DOHH2 (cell line): ENCODE measurements around the gene TMEM217.
A peak's percentile ranks its signal among the peaks of the same experiment; 100 is the strongest.

ENCODE experiments used
- H3F3A ChIP-seq: fragments of 200-600 bp; sonication (generic), shearing (Covaris generic); 2 replicates; pipeline ENCODE4 v1.6.0; 2016; ENCODE audit warnings: antibody characterized with exemption, mild to moderate bottlenecking; ENCODE audit not compliant: control insufficient read depth, insufficient read depth
- H3K27ac ChIP-seq: fragments of 200-600 bp; sonication (generic); 2 replicates; pipeline ENCODE4 v1.5.1; 2014; ENCODE audit warnings: low read depth, mild to moderate bottlenecking, low read length, moderate library complexity
- H3K27me3 ChIP-seq: fragments of 200-600 bp; sonication (generic); 2 replicates; pipeline ENCODE4 v1.6.1; 2014; ENCODE audit warnings: mild to moderate bottlenecking, low read length, mixed read lengths; ENCODE audit not compliant: control insufficient read depth
- H3K36me3 ChIP-seq: fragments of 200-600 bp; sonication (generic); 2 replicates; pipeline ENCODE4 v1.6.1; 2014; ENCODE audit warnings: mild to moderate bottlenecking, low read length, moderate library complexity, mixed read lengths; ENCODE audit not compliant: control insufficient read depth
- H3K4me1 ChIP-seq: fragments of 200-600 bp; sonication (generic); 2 replicates; pipeline ENCODE4 v1.6.1; 2014; ENCODE audit warnings: mild to moderate bottlenecking, low read length, mixed read lengths; ENCODE audit not compliant: control insufficient read depth
- H3K4me2 ChIP-seq: fragments of 200-600 bp; sonication (generic); 2 replicates; pipeline ENCODE4 v1.6.0; 2014; ENCODE audit warnings: mild to moderate bottlenecking, low read length, moderate library complexity
- H3K4me3 ChIP-seq: fragments of 200-600 bp; sonication (generic); 2 replicates; pipeline ENCODE4 v1.5.1; 2014; ENCODE audit warnings: mild to moderate bottlenecking, low read length, mixed read lengths
- H3K79me2 ChIP-seq: fragments of 200-600 bp; sonication (generic); 2 replicates; pipeline ENCODE4 v1.6.1; 2014; ENCODE audit warnings: mild to moderate bottlenecking, low read length, mixed read lengths; ENCODE audit not compliant: control insufficient read depth
- H3K9me2 ChIP-seq: fragments of 200-600 bp; sonication (generic); replicated peaks from 2 replicates; pipeline ENCODE4 v1.6.1; 2014; ENCODE audit warnings: mild to moderate bottlenecking, low read length, mixed read lengths; ENCODE audit not compliant: control insufficient read depth
- H3K9me3 ChIP-seq: fragments of 200-600 bp; sonication (generic); 2 replicates; pipeline ENCODE4 v1.6.1; 2014; ENCODE audit warnings: antibody characterized with exemption, low read length, mixed read lengths; ENCODE audit not compliant: control insufficient read depth, insufficient read depth
- H4K20me1 ChIP-seq: fragments of 200-600 bp; sonication (generic); 2 replicates; pipeline ENCODE4 v1.6.0; 2014; ENCODE audit warnings: low read depth, mild to moderate bottlenecking, antibody characterized with exemption, low read length, moderate library complexity; ENCODE audit not compliant: control insufficient read depth, insufficient read depth
- EZH2phosphoT487 ChIP-seq: fragments of 200-600 bp; sonication (generic); IDR thresholded peaks from 2 replicates; pipeline ENCODE4 v1.6.1; 2017; ENCODE audit warnings: borderline replicate concordance, mild to moderate bottlenecking, antibody characterized with exemption, low read length, moderate library complexity, mixed read lengths
- TF ChIP-seq, protein P1 (sequence below): fragments of 200-600 bp; sonication (generic); IDR thresholded peaks from one replicate; pipeline ENCODE4 v1.5.1; 2014; ENCODE audit warnings: antibody characterized with exemption, mild to moderate bottlenecking, low read depth, low read length; ENCODE audit not compliant: poor library complexity, severe bottlenecking

Gene TMEM217

DNA sequence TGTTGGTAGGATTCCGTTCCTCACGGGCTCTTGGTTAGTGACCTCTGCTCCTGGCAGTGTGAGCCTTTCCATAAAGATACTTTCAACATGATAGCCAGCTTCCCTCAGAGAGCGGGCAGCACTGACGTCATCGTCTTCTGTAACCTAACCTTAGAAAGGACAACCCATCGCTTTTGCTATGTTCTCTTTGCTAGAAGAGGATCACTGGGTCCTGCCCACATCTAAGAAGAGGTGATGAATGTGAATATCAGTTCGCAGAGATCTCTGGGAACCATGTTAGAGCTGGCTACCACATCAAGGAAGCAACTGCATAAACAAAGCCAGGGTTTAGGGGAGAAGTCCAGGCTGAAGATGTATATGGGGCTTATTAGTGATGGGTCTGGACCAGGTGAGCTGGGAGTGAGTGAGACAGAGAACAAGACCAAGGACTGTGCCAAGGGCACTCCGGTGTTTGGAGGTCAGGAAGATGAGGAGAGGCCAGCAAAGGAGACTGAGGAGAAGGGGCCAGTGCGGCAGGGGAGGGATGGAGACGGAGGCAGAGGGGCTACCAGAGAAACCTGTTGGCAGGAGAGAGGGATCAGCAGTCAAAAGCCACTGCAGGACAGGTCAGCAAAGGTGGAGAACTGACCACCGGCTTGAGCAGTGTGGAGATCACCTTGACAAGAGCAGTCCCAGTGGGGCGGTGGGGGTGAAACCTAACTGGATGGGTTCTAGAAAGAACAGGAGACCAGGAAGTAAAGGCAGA is 48.3 kb downstream of the TMEM217 start:
- Histone ChIP-seq H3K4me2 (no peak overlapping the region), H3K9me3 (no peaks in the 10 kb centered on the region), H3K27ac (no peak overlapping the region), H3K79me2 (no peaks in the 10 kb centered on the region), H3K36me3 (no peaks in the 10 kb centered on the region), H3K4me1 (no peaks in the 10 kb centered on the region), H3K4me3 (no peak overlapping the region), H4K20me1 (no peaks in the 10 kb centered on the region), H3F3A (no peaks in the 10 kb centered on the region), H3K9me2 (no peaks in the 10 kb centered on the region), H3K27me3 (peaks cover 11% of the 10 kb centered on the region)
- TF ChIP-seq EZH2phosphoT487 = no peak
- TF ChIP-seq, protein P1, sequence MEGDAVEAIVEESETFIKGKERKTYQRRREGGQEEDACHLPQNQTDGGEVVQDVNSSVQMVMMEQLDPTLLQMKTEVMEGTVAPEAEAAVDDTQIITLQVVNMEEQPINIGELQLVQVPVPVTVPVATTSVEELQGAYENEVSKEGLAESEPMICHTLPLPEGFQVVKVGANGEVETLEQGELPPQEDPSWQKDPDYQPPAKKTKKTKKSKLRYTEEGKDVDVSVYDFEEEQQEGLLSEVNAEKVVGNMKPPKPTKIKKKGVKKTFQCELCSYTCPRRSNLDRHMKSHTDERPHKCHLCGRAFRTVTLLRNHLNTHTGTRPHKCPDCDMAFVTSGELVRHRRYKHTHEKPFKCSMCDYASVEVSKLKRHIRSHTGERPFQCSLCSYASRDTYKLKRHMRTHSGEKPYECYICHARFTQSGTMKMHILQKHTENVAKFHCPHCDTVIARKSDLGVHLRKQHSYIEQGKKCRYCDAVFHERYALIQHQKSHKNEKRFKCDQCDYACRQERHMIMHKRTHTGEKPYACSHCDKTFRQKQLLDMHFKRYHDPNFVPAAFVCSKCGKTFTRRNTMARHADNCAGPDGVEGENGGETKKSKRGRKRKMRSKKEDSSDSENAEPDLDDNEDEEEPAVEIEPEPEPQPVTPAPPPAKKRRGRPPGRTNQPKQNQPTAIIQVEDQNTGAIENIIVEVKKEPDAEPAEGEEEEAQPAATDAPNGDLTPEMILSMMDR = no peak

DNA sequence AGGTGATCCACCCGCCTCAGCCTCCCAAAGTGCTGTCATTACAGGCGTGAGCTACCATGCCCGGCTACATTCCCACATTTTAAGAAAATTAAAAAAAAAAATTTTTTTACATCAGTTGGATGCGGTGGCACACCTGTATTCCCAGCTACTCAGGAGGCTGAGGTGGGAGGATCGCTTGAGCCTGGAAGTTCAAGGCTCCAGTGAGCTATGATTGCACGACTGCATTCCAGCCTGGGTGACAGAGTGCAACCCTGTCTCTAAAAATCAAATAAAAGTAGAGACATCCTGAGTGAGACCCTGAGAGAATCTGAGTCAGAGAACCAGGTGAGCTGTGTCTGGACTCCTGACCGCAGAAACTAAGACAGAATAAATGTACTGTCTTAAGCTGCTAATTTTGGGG is 49.2 kb downstream of the TMEM217 start:
- Histone ChIP-seq H3K27ac (no peak overlapping the region), H3K4me3 (no peak overlapping the region), H3K9me2 (no peaks in the 10 kb centered on the region), H3K36me3 (no peaks in the 10 kb centered on the region), H3K27me3 (peaks cover 11% of the 10 kb centered on the region), H3K4me2 (no peak overlapping the region), H3F3A (no peaks in the 10 kb centered on the region), H4K20me1 (no peaks in the 10 kb centered on the region), H3K9me3 (no peaks in the 10 kb centered on the region), H3K79me2 (no peaks in the 10 kb centered on the region), H3K4me1 (no peaks in the 10 kb centered on the region)
- TF ChIP-seq, protein P1 = no peak
- TF ChIP-seq EZH2phosphoT487 = no peak

DNA sequence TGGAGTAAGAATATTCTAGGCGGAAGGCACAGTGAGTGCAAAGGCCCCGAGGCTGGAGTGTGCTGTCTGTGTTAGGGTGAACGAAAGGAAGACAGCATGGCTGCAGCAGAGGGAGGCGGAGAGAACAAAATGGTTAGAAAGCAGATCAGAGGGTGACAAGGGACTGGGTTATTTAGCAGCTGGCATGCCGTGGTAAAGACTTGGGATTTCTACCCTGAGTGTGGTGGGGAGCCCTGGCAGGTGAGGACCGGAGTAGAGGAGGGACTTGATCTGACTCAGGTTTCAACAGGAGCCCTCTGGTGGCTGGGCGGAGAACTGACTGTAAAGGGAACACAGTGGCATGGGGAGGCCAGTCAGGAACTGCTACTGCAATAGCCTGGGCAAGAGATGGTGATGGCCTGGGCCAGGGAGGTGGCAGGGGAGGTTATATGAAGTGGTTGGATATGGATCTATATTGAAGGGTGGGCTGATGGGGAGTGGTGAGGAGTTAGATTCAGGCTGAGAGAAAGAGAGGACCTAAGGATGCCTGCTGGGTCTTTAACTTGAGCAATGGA is 50.0 kb downstream of the TMEM217 start:
- H3F3A ChIP-seq = no peaks in the 10 kb centered on the region
- H3K9me2 ChIP-seq = no peaks in the 10 kb centered on the region
- H3K9me3 ChIP-seq = no peaks in the 10 kb centered on the region
- no peaks in the 10 kb centered on the region for H3K79me2 ChIP-seq
- H3K4me3 ChIP-seq = no peak overlapping the region
- no peak overlapping the region for H3K4me2 ChIP-seq
- H3K36me3 ChIP-seq = no peaks in the 10 kb centered on the region
- H3K4me1 ChIP-seq = peaks cover under 1% of the 10 kb centered on the region
- TF ChIP-seq, protein P1 = peak; percentile 90
- no peak for TF ChIP-seq EZH2phosphoT487
- peaks cover 11% of the 10 kb centered on the region for H3K27me3 ChIP-seq
- no peak overlapping the region for H3K27ac ChIP-seq
- no peaks in the 10 kb centered on the region for H4K20me1 ChIP-seq
